IMR-90 (cell line): ENCODE measurements around the gene KCTD18. TPM values are rescaled to one million over a fixed set of nuclear protein-coding genes. Genes with fewer than 3 reads are reported as not detected.

Experiments
- ATAC-seq: fragments of 200-7000 bp; cut with Tn5 transposase; 2 replicates; pipeline ENCODE4 v1.9.1; 2020; ENCODE audit warnings: low read depth, mild to moderate bottlenecking, moderate library complexity
- BruUV-seq: library from RNA; stranded (reverse); fragments of 400-500 nt; replicated peaks from 2 replicates; lab custom pipeline; 2021; lab: Mats Ljungman, UMichigan
- CTCF ChIA-PET: fragments of 300-600 bp; formaldehyde crosslinking; extraction: SDS; loops from one replicate; lab custom pipeline; 2021; ENCODE audit warnings: antibody characterized with exemption; lab: Yijun Ruan, JAX
- POLR2A ChIA-PET: fragments of 300-600 bp; sonication (Branson Sonifier 250); formaldehyde crosslinking; loops from one replicate; lab custom pipeline; 2022; ENCODE audit warnings: antibody characterized with exemption; ENCODE audit not compliant: unreplicated experiment; lab: Charles Lee
- DNase-seq: peaks from one replicate; pipeline ENCODE4 v3.0.0; 2013
- H2AFZ ChIP-seq: replicated peaks from 2 replicates; pipeline ENCODE3; 2013; ENCODE audit warnings: low read length, mild to moderate bottlenecking; ENCODE audit not compliant: poor library complexity
- H2AK5ac ChIP-seq: 2 replicates; pipeline ENCODE4 v1.6.1; 2013; ENCODE audit warnings: low read depth, low read length, inconsistent platforms
- H2AK9ac ChIP-seq: replicated peaks from 2 replicates; pipeline ENCODE3; 2013; ENCODE audit warnings: mild to moderate bottlenecking, low read depth, low read length, moderate library complexity; ENCODE audit not compliant: poor library complexity
- H2BK120ac ChIP-seq: 2 replicates; pipeline ENCODE4 v1.6.1; 2013; ENCODE audit warnings: low read depth, low read length, inconsistent platforms
- H2BK15ac ChIP-seq: 3 replicates; pipeline ENCODE4 v1.6.1; 2013; ENCODE audit warnings: low read depth, low read length, inconsistent platforms
- H2BK20ac ChIP-seq: 2 replicates; pipeline ENCODE4 v1.6.1; 2013; ENCODE audit warnings: low read depth, mild to moderate bottlenecking, inconsistent platforms, low read length, moderate library complexity
- H2BK5ac ChIP-seq: 2 replicates; pipeline ENCODE4 v1.6.1; 2013; ENCODE audit warnings: mild to moderate bottlenecking, low read depth, low read length, inconsistent platforms; ENCODE audit not compliant: poor library complexity, severe bottlenecking
- H3K14ac ChIP-seq: replicated peaks from 2 replicates; pipeline ENCODE4 v1.6.1; 2013; ENCODE audit warnings: low read depth, low read length, inconsistent platforms
- H3K18ac ChIP-seq: 2 replicates; pipeline ENCODE4 v1.6.1; 2013; ENCODE audit warnings: low read depth, low read length, control low read depth
- H3K23ac ChIP-seq: 2 replicates; pipeline ENCODE4 v1.6.1; 2013; ENCODE audit warnings: low read depth, low read length, inconsistent platforms
- H3K27ac ChIP-seq: 2 replicates; pipeline ENCODE4 v1.5.1; 2013; ENCODE audit warnings: mild to moderate bottlenecking, control low read depth, low read length; ENCODE audit not compliant: insufficient read depth
- H3K27me3 ChIP-seq: 2 replicates; pipeline ENCODE4 v1.6.1; 2013; ENCODE audit warnings: low read length; ENCODE audit not compliant: control insufficient read depth, insufficient read depth
- H3K36me3 ChIP-seq: 2 replicates; pipeline ENCODE4 v1.6.1; 2013; ENCODE audit warnings: low read length, mixed read lengths; ENCODE audit not compliant: control insufficient read depth, insufficient read depth
- H3K4ac ChIP-seq: 2 replicates; pipeline ENCODE4 v1.6.1; 2013; ENCODE audit warnings: low read depth, low read length, inconsistent platforms
- H3K4me1 ChIP-seq: 2 replicates; pipeline ENCODE4 v1.6.1; 2013; ENCODE audit warnings: low read length, mixed read lengths; ENCODE audit not compliant: control insufficient read depth, insufficient read depth
- H3K4me2 ChIP-seq: 2 replicates; pipeline ENCODE4 v1.6.1; 2013; ENCODE audit warnings: low read depth, mild to moderate bottlenecking, control low read depth, low read length, moderate library complexity
- H3K4me3 ChIP-seq: 2 replicates; pipeline ENCODE4 v1.5.1; 2013; ENCODE audit warnings: low read depth, mild to moderate bottlenecking, control low read depth, low read length, moderate library complexity; ENCODE audit not compliant: insufficient read depth
- H3K56ac ChIP-seq: 2 replicates; pipeline ENCODE4 v1.6.1; 2013; ENCODE audit warnings: low read length, inconsistent platforms; ENCODE audit not compliant: insufficient read depth; ENCODE audit errors: extremely low read depth
- H3K79me1 ChIP-seq, 2 experiments: 2 replicates each; pipeline ENCODE4 v1.6.1; 2013; ENCODE audit warnings: low read length in 2 of 2, inconsistent platforms in 1 of 2, low read depth in 1 of 2
- H3K9ac ChIP-seq: 2 replicates; pipeline ENCODE4 v1.6.1; 2013; ENCODE audit warnings: low read depth, low read length, control low read depth
- H3K9me1 ChIP-seq: 2 replicates; pipeline ENCODE4 v1.6.1; 2013; ENCODE audit warnings: low read length, inconsistent platforms; ENCODE audit not compliant: insufficient read depth
- H3K9me3 ChIP-seq: 2 replicates; pipeline ENCODE4 v1.6.1; 2013; ENCODE audit warnings: low read length; ENCODE audit not compliant: control insufficient read depth, insufficient read depth
- H4K20me1 ChIP-seq: 2 replicates; pipeline ENCODE4 v1.6.1; 2013; ENCODE audit warnings: low read length, inconsistent platforms; ENCODE audit not compliant: insufficient read depth
- H4K5ac ChIP-seq: 2 replicates; pipeline ENCODE4 v1.6.1; 2013; ENCODE audit warnings: mild to moderate bottlenecking, low read depth, low read length, control low read depth
- H4K8ac ChIP-seq, 2 experiments: 2 replicates each; pipeline ENCODE4 v1.6.1; 2013; ENCODE audit warnings: low read depth in 2 of 2, low read length in 2 of 2, control low read depth in 1 of 2, inconsistent platforms in 1 of 2
- H4K91ac ChIP-seq: 2 replicates; pipeline ENCODE4 v1.6.1; 2013; ENCODE audit warnings: low read depth, low read length, inconsistent platforms; ENCODE audit not compliant: insufficient read depth
- CEBPB ChIP-seq: IDR thresholded peaks from 2 replicates; pipeline ENCODE4 v1.6.1; 2012; ENCODE audit warnings: low read depth, low read length, improper control_type of control experiment
- ELK1 ChIP-seq: fragments of 150-350 bp; IDR thresholded peaks from 2 replicates; pipeline ENCODE4 v1.6.1; 2016; ENCODE audit warnings: low read depth, mild to moderate bottlenecking, low read length, moderate library complexity, borderline replicate concordance
- FOS ChIP-seq: fragments of 150-350 bp; IDR thresholded peaks from 2 replicates; pipeline ENCODE4 v1.6.1; 2016; ENCODE audit warnings: low read depth, low read length
- MAFK ChIP-seq: IDR thresholded peaks from 2 replicates; pipeline ENCODE4 v1.6.1; 2012; ENCODE audit warnings: low read depth, low read length, improper control_type of control experiment
- MAZ ChIP-seq: IDR thresholded peaks from 2 replicates; pipeline ENCODE4 v1.6.1; 2012; ENCODE audit warnings: low read depth, mild to moderate bottlenecking, low read length, improper control_type of control experiment, moderate library complexity, borderline replicate concordance
- RFX5 ChIP-seq: IDR thresholded peaks from 2 replicates; pipeline ENCODE4 v1.8.0; 2012; ENCODE audit warnings: low read depth, mild to moderate bottlenecking, low read length, moderate library complexity
- USF2 ChIP-seq: fragments of 150-350 bp; IDR thresholded peaks from 2 replicates; pipeline ENCODE4 v1.6.1; 2017; ENCODE audit warnings: mild to moderate bottlenecking, antibody characterized with exemption, low read length, low read depth
- WGBS, 2 experiments: methylation state at CpG; one replicate each; pipeline versions ENCODE4 v1.1.5 to v1.1.7; 2013; ENCODE audit warnings: missing lambda C conversion rate in 2 of 2; ENCODE audit not compliant: insufficient read length in 1 of 2; ENCODE audit errors: extremely low coverage in 2 of 2; 5-methylcytosine and 5-hydroxymethylcytosine counted together
- dilution Hi-C: fragments of 300-500 bp; cut with HindIII; formaldehyde crosslinking; loops from one replicate; pipeline ENCODE4 v1.14.3; 2018; ENCODE audit warnings: low sequenced_read_pairs; ENCODE audit not compliant: unreplicated experiment
- in situ Hi-C: fragments of 300-500 bp; cut with MboI; formaldehyde crosslinking; loops from 3 replicates; pipeline ENCODE4 v1.14.3; 2019; ENCODE audit warnings: low sequenced_read_pairs, inconsistent platforms, mixed read lengths
- intact Hi-C: fragments of 100-400 bp; cut with micrococcal nuclease; formaldehyde crosslinking; loops from 2 replicates; pipeline ENCODE4 v1.10.0; 2022
- polyA plus RNA-seq, 3 experiments: library from polyadenylated mRNA; depleted of rRNA; stranded (reverse); fragments of >200 nt; gene quantifications; 2 replicates each; pipeline ENCODE4 v1.2.3, GENCODE V29; 2012; ENCODE audit warnings: low replicate concordance in 1 of 3
- total RNA-seq: library from RNA; depleted of rRNA; stranded (reverse); fragments of >200 nt; gene quantifications from 2 replicates; pipeline ENCODE4 v1.2.3, GENCODE V29; 2012

KCTD18 gene
- total and polyA plus RNA-seq, 2 of the 4 experiments (the other 2 are of a cell fraction), result 6.7 to 10.4 TPM

GRCh38 chr2:200461846-200462710 is 47.8 kb downstream of the KCTD18 start:
- CTCF ChIA-PET, result no interaction called here
- no peak; the same call in 1 of the 2 replicates for ATAC-seq
- Histone ChIP-seq H4K91ac (no peak overlapping the region), H2BK5ac (peak overlapping the region; percentile 18), H3K27me3 (no peaks in the 10 kb centered on the region), H2BK20ac (no peak overlapping the region), H2BK120ac (no peak overlapping the region), H3K14ac (no peak overlapping the region), H3K4ac (no peak overlapping the region), H3K79me1 (peaks cover 16 to 29% of the 10 kb centered on the region in 2 experiments), H2AK9ac (no peak overlapping the region), H2AFZ (no peak overlapping the region), H2BK15ac (no peak overlapping the region), H4K8ac (no peak overlapping the region), H3K4me1 (peaks cover 2% of the 10 kb centered on the region; the same call in 1 of the 2 replicates), H2AK5ac (no peak overlapping the region), H3K18ac (no peak overlapping the region), H4K5ac (no peak overlapping the region), H3K9me1 (peaks cover 9% of the 10 kb centered on the region; the same call in 1 of the 2 replicates), H3K4me3 (no peak overlapping the region), H3K4me2 (no peak overlapping the region), H4K20me1 (no peaks in the 10 kb centered on the region), H3K23ac (no peak overlapping the region), H3K27ac (0 out of 2 replicates have a peak overlapping the region, but pooled peaks have one; percentile 15), H3K36me3 (peaks cover 16% of the 10 kb centered on the region), H3K9me3 (no peaks in the 10 kb centered on the region), H3K9ac (no peak overlapping the region), H3K56ac (no peak overlapping the region)
- in situ Hi-C loops (no loop called here), intact Hi-C loops (no loop called here), dilution Hi-C loops (no loop called here)
- 0 out of 2 replicates have a peak, but pooled peaks have one; percentile 17 for TF ChIP-seq CEBPB
- TF ChIP-seq RFX5, result no peak
- TF ChIP-seq USF2, result no peak
- no peak for TF ChIP-seq ELK1
- TF ChIP-seq MAFK, result no peak
- TF ChIP-seq FOS, result no peak
- TF ChIP-seq MAZ, result no peak
- POLR2A ChIA-PET, result no interaction called here
- no CpG with 5 or more reads among the region's 2 CpGs for WGBS, 2 experiments
- no TSS peak for BruUV-seq
- DNase-seq, result no peak
